Activated CD8-positive, alpha-beta memory T cell treated with anti-CD3 and anti-CD28 coated beads, Interleukin-2, amount 50 U/mL, for 1 hour (primary cell): ENCODE results near the gene RBM10.
"Not testable (repeated sequence)": the region's sequence is repeated elsewhere in the genome, so short reads cannot be mapped to it uniquely, and the experiment has no call there.

Experiments used
- DNase-seq: peaks from one replicate; pipeline ENCODE4 v3.0.0-alpha.2; 2020; ENCODE audit errors: extremely low read depth

The RBM10 gene, protein sequence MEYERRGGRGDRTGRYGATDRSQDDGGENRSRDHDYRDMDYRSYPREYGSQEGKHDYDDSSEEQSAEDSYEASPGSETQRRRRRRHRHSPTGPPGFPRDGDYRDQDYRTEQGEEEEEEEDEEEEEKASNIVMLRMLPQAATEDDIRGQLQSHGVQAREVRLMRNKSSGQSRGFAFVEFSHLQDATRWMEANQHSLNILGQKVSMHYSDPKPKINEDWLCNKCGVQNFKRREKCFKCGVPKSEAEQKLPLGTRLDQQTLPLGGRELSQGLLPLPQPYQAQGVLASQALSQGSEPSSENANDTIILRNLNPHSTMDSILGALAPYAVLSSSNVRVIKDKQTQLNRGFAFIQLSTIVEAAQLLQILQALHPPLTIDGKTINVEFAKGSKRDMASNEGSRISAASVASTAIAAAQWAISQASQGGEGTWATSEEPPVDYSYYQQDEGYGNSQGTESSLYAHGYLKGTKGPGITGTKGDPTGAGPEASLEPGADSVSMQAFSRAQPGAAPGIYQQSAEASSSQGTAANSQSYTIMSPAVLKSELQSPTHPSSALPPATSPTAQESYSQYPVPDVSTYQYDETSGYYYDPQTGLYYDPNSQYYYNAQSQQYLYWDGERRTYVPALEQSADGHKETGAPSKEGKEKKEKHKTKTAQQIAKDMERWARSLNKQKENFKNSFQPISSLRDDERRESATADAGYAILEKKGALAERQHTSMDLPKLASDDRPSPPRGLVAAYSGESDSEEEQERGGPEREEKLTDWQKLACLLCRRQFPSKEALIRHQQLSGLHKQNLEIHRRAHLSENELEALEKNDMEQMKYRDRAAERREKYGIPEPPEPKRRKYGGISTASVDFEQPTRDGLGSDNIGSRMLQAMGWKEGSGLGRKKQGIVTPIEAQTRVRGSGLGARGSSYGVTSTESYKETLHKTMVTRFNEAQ

GRCh38 chrX:47144626-47145394 lies at the start of gene RBM10, which contains the start of gene NDUFB11:
RBM10 (plus strand) TSS chrX:47145221; CDS start chrX:47147482, 2,261 bp downstream.
NDUFB11 (minus strand) TSS chrX:47144702; CDS start chrX:47144679, 23 bp downstream.
- peak; percentile 69 for DNase-seq

DNA sequence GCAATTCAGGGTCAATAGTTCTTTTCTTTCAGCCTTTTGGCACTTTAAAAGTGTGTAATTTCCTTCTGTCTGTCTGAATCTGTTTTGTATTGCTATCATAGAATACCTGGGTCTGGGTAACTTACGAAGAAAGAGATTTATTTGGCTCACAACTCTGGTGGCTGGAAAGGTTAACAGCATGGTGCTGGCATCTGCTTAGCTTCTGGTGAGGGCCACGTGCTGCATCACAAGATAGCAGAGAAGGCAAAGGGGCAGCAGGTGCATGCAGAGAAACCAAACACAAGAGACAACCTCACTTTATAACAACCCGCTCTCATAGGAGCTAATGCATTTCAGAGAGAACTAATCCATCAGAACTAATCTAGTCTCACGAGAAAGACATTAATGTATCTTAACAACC lies 48.0 kb upstream of the RBM10 start:
- no peak for DNase-seq

DNA sequence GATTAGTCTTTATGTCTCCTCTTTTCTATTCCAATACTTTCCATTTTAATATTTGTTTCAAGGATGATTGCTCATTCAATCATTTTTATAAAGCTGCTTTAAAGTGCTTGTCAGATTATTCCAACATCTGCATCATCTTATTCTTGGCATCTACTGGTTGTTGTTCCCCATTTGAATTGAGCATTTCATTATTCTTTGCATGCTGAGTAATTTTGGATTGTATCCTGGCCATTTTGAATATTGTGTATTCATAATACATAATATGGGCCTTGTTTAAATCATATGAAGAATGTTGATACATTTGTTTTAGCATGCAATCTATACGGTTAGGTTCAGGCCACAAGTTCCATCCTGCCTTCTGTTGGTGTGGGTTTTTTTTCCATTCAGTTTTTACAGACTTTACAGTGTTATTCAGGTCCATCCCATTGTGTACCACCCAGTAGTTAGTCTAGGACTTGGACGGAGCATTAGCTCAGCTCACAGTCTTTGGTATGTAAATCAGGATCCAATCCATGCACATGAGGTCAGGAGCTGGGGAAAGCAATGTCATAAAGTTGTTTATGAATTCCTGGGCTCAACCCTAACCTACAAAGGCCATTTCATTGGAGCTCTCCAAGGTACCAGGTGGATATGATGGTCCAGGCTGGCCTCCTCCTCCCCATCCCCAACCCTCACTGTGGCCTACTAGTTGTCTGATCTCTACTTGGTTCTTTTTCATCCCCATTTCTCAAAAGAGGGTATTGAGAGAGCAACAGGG lies 46.5 kb upstream of the RBM10 start:
- DNase-seq = no peak

DNA sequence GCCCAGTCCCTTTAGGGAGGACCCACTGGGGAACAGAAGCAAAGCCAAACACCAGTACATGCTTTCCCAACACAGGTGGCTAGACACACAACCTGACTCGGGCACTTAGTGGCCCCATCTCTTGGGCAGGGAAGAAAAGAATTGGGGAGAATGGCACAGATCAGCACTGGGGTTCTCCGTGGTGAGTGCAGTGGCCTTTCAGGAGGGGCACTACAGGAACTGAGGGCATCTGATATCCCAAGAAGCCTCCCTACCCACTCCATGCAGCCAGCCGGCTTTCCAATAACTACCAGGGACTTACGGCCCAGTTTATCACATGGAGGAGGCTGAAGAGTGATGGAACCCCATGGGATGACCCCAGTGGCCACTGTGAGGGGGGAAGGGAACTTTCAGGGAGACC lies 43.8 kb upstream of the RBM10 start:
- DNase-seq = no peak

DNA sequence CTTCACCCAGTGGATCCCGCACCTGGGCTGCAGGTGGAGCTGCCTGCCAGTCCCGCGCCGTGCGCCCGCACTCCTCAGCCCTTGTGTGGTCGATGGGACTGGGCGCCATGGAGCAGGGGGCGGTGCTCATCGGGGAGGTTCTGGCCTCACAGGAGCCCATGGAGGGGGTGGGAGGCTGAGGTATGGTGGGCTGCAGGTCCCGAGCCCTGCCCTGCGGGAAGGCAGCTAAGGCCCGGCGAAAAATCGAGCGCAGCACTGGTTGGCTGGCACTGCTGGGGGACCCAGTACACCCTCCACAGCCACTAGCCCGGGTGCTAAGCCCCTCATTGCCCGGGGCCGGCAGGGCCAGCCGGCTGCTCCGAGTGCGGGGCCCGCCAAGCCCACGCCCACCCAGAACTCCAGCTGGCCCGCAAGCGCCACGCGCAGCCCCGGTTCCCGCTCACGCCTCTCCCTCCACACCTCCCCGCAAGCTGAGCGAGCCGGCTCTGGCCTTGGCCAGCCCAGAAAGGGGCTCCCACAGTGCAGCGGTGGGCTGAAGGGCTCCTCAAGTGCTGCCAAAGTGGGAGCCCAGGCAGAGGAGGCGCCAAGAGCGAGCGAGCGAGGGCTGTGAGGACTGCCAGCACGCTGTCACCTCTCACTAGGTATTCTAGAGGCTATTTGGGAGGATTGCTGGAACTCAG lies 33.9 kb upstream of the RBM10 start:
- DNase-seq = not testable (repeated sequence)

DNA sequence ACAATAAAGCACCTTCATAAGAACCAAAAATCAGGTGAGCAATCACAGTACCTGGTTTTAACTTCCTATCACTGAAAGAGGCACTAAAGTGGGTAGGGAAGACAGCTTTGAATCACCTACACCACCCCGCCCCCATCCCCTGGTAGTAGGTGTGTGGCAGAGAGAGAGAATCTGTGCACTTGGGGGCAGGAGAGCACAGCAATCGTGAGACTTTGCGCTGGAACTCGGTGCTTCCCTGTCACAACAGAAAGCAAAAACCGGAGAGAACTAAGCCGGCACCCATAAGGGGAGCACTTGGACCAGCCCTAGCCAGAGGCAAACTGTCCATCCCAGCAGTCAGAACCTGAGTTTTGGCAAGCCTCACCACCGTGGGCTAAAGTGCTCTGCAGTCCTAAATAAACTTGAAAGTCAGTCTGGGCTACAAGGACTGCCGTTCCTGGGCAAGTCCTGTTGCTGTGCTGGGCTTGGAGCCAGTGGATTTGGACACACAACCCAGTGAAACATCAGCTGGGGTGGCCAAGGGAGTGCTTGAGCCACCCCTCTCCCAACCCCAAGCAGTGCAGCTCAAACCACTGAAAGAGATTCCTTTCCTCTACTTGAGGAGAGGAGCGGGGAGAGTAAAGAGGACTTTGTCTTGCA lies 32.6 kb upstream of the RBM10 start:
- no peak for DNase-seq

- not testable (repeated sequence) for DNase-seq
These were observed 28.4 kb upstream of the RBM10 start for GRCh38 chrX:47116551-47117110.

DNA sequence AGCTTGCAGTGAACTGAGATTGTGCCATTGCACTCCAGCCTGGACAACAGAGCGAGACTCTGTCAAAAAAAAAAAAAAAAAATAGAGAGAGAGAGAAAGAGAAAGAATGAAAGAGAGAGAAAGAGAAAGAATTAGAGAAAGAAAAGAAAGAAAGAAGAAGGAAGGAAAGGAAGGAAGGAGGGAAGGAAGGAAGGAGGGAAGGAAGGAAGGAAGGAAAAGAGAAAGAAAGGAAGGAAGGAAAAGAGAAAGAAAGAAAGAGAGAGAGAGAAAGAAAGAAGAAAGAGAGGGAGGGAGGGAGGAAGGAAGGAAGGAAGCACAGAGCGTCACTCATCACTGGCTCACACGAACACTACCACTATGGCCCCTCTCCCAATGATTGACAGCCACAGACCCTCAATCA lies 20.6 kb upstream of the RBM10 start:
- DNase-seq = not testable (repeated sequence)

GRCh38 chrX:47129157-47129898 lies 15.7 kb upstream of the RBM10 start:
- DNase-seq = peak; percentile 69

- DNase-seq = no peak
These were observed 15.1 kb upstream of the RBM10 start for GRCh38 chrX:47129899-47130358.

DNA sequence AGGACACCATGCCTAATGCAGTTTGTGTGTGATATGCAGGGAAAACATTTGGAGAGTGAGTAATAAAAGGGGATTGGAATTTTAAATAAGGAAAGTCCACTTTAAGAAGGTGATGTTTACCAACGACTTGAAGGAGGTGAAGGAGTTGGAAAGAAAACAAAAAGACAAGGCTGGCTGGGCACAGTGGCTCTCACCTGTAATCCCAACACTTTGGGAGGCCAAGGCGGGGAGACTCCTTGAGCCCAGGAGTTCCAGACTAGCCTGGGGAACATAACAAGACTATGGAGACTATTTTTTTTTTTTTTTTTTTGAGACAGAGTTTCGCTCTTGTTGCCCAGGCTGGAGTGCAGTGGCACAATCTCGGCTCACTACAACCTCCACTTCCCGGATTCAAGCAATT lies 11.5 kb upstream of the RBM10 start:
- no peak for DNase-seq

GRCh38 chrX:47135650-47136049 lies 9.4 kb upstream of the RBM10 start:
- not testable (repeated sequence) for DNase-seq

GRCh38 chrX:47138171-47138570 lies 6.8 kb upstream of the RBM10 start:
- DNase-seq = no peak

GRCh38 chrX:47143894-47144625 lies 961 bp upstream of the RBM10 start:
- DNase-seq = no peak

DNA sequence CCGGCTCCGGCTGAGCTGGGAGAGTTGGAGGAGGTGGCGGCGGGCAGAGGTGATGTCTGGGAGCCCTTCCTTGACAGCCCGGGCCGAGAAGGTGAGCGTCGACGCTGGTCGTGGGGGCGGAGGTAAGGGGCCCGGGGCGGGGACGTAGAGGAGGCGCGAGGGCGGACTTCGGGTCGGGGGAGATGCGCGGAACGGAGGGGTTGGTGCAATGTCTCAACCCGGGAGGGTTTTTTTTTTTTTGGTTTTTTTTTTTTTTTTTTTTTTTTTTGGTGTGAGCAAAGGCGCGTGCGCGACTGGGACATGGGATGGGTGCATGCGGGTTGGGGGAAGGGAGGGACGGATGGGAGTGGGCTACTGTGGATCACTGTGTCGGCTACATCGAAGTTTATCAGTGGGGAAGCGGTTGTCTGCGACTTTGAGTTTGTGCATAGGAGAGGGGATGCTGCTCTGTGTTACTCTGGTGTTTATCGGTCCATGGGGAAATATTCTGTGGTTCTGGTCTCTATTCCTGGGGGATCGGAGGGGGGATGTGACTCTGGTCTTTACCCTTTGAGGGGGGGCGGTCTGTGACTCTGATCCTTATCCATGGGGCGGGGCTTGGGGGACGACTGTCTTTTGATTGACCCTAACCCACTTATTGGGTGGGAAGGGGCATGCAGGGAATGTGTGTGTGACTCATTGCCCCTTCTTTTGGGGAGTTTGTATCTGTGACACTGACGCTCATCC lies 537 bp downstream of the RBM10 start:
- DNase-seq = no peak

- no peak for DNase-seq
These were observed 1.3 kb downstream of the RBM10 start for GRCh38 chrX:47146121-47146935.
